Left lung (tissue), 10 donors: ENCODE data around the gene SIL1. TPM values are rescaled to one million over a fixed set of nuclear protein-coding genes. Genes with fewer than 3 reads are reported as not detected.

Source experiments
- ATAC-seq: fragments of 200-7000 bp; cut with Tn5 transposase; one replicate; pipeline ENCODE4 v1.9.1; 2020; ENCODE audit warnings: moderate library complexity
- DNase-seq, 4 donors: peaks; one replicate each; pipeline ENCODE4 v3.0.0-alpha.2; 2013 to 2020
- H3K27ac ChIP-seq, 2 donors: fragments of 200-600 bp; sonication (generic) in 1 of 2; one replicate each; pipeline versions ENCODE4 v1.5.0 to v1.8.0; 2020 to 2021
- H3K27me3 ChIP-seq, 2 donors: fragments of 200-600 bp; sonication (generic) in 1 of 2; one replicate each; pipeline versions ENCODE4 v1.5.0 to v1.8.0; 2020 to 2021
- H3K36me3 ChIP-seq, 2 donors: fragments of 200-600 bp; sonication (generic) in 1 of 2; one replicate each; pipeline versions ENCODE4 v1.5.0 to v1.8.0; 2020 to 2021
- H3K4me1 ChIP-seq, 2 donors: fragments of 200-600 bp; one replicate each; pipeline ENCODE4 v1.8.0; 2021
- H3K4me3 ChIP-seq, 2 donors: fragments of 200-600 bp; sonication (generic) in 1 of 2; one replicate each; pipeline versions ENCODE4 v1.5.0 to v1.8.0; 2020 to 2021; ENCODE audit warnings: mild to moderate bottlenecking in 1 of 2
- H3K9me3 ChIP-seq, 2 donors: fragments of 200-600 bp; sonication (generic) in 1 of 2; one replicate each; pipeline versions ENCODE4 v1.5.0 to v1.8.0; 2020 to 2021
- CTCF ChIP-seq, 2 donors: fragments of 200-600 bp; sonication (generic) in 1 of 2; IDR thresholded peaks; one replicate each; pipeline versions ENCODE4 v1.5.0 to v1.8.0; 2021; ENCODE audit warnings: antibody characterized with exemption in 2 of 2
- intact Hi-C, 2 donors: fragments of 100-400 bp; cut with DNase I; formaldehyde crosslinking; loops; one replicate each; pipeline versions ENCODE4 v1.11.2 to v1.14.2; 2022
- polyA plus RNA-seq, 6 donors: library from polyadenylated mRNA; unstranded; fragments of 120-200 nt; gene quantifications; one replicate each; pipeline ENCODE4 v1.2.1, GENCODE V29; 2013; ENCODE audit not compliant: insufficient read length in 6 of 6
- total RNA-seq, 2 donors: library from RNA; stranded (reverse); fragmentation: NEBNext Ultra II Directional; extraction: Animal tissue kit (Norgen Biotek cat#: 25700); gene quantifications; one replicate each; pipeline ENCODE4 v1.2.1, GENCODE V29; 2021
- donor health status: DM: no; HTN: yes; CAD: no.
- donor health status: DM: no; HTN: no; CAD: no.

The SIL1 gene
- total and polyA plus RNA-seq, 8 donors = 28.8 to 71.7 (median 37.3) TPM

- Histone ChIP-seq H3K27ac (no peak overlapping the region), H3K4me1 (no peaks in the 10 kb centered on the region), H3K4me3 (no peak overlapping the region), H3K36me3 (peaks cover 0 to 76% of the 10 kb centered on the region in 2 donors), H3K9me3 (no peaks in the 10 kb centered on the region), H3K27me3 (no peaks in the 10 kb centered on the region)
- TF ChIP-seq CTCF (IDR thresholded peaks at IDR 0.05) = no peak
- intact Hi-C loops = no loop called here
- DNase-seq (no peak), ATAC-seq (no peak)
Measured at GRCh38 chr5:139121120-139121519, 77.0 kb downstream of the SIL1 start.

- TF ChIP-seq CTCF (IDR thresholded peaks at IDR 0.05) = no peak
- Histone ChIP-seq H3K4me3 (no peak overlapping the region), H3K36me3 (peaks cover 0 to 74% of the 10 kb centered on the region in 2 donors), H3K4me1 (no peaks in the 10 kb centered on the region), H3K9me3 (no peaks in the 10 kb centered on the region), H3K27ac (no peak overlapping the region), H3K27me3 (no peaks in the 10 kb centered on the region)
- intact Hi-C loops = no loop called here
- DNase-seq (no peak), ATAC-seq (no peak)
Measured at GRCh38 chr5:139120521-139120920, 77.6 kb downstream of the SIL1 start.

- DNase-seq = no peak
- no peak overlapping the region for H3K4me3 ChIP-seq
- H3K9me3 ChIP-seq = no peaks in the 10 kb centered on the region
- H3K36me3 ChIP-seq = peaks cover 0 to 63% of the 10 kb centered on the region in 2 donors
- TF ChIP-seq CTCF (IDR thresholded peaks at IDR 0.05) = no peak
- no peaks in the 10 kb centered on the region for H3K4me1 ChIP-seq
- ATAC-seq = no peak
- intact Hi-C loops = no loop called here
- no peak overlapping the region for H3K27ac ChIP-seq
- no peaks in the 10 kb centered on the region for H3K27me3 ChIP-seq
Measured at GRCh38 chr5:139118804-139119203, 79.4 kb downstream of the SIL1 start.

- no peak overlapping the region for H3K27ac ChIP-seq
- H3K4me3 ChIP-seq = no peak overlapping the region
- no peaks in the 10 kb centered on the region for H3K9me3 ChIP-seq
- H3K4me1 ChIP-seq = no peaks in the 10 kb centered on the region
- DNase-seq (no peak), ATAC-seq (no peak)
- no peak for TF ChIP-seq CTCF (IDR thresholded peaks at IDR 0.05)
- peaks cover 0 to 52% of the 10 kb centered on the region in 2 donors for H3K36me3 ChIP-seq
- H3K27me3 ChIP-seq = no peaks in the 10 kb centered on the region
- intact Hi-C loops = no loop called here
Measured at GRCh38 chr5:139117342-139117884, 80.8 kb downstream of the SIL1 start.

- no peaks in the 10 kb centered on the region for H3K4me1 ChIP-seq
- H3K36me3 ChIP-seq = peaks cover 0 to 50% of the 10 kb centered on the region in 2 donors
- H3K27ac ChIP-seq = no peak overlapping the region
- no peaks in the 10 kb centered on the region for H3K27me3 ChIP-seq
- DNase-seq (no peak), ATAC-seq (no peak)
- no peak overlapping the region for H3K4me3 ChIP-seq
- intact Hi-C loops = no loop called here
- H3K9me3 ChIP-seq = no peaks in the 10 kb centered on the region
- no peak for TF ChIP-seq CTCF (IDR thresholded peaks at IDR 0.05)
Measured at GRCh38 chr5:139116100-139116655, 82.0 kb downstream of the SIL1 start.
